ENCODE measurements around the gene BTBD2.

BTBD2 gene

DNA sequence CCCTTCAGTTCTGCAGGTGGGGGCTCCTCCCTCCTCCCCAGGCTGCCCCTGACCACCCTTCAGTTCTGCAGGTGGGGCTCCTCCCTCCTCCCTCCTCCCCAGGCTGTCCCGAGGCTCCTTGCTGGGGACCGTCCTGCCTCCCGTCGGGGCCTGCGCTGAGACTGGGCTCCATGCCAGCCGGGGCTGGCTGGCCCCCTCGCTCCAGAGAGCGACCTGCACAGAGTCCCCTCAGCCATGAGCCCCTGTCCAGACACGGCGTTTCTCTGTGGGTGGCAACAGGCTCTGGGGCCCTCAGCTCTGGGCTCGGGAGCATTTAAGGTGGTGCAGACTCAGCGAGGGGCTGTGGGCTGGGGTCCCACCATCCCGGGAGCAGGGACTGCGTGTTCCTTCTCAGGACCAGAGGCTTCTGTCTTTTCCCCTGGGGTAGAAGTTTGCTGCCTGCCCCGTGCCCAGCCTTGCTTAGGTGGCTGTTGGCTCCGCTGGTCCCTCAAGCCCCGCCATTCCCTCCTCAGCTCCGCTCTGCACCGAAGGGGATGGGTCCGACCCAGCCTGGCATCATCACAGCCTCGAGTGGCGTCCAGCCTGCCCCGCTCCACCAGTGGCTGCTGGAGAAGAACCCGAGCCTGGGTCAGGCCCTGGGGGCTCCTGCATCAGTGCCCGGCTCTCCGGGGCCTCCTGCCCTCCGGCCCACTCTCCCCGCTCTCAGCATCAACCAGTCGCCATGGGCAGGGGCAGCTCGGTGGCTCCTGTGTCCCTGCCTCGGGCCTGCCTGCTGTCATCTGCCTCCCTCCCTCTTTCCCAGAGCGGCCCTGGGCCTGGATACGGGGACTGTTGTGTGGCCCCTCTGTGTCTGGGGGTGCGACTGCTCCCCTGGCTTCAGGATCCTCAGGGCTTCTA lies 47.0 kb downstream of the BTBD2 start:
- no peak overlapping the region for H3K27ac ChIP-seq
- TF ChIP-seq, protein P1, sequence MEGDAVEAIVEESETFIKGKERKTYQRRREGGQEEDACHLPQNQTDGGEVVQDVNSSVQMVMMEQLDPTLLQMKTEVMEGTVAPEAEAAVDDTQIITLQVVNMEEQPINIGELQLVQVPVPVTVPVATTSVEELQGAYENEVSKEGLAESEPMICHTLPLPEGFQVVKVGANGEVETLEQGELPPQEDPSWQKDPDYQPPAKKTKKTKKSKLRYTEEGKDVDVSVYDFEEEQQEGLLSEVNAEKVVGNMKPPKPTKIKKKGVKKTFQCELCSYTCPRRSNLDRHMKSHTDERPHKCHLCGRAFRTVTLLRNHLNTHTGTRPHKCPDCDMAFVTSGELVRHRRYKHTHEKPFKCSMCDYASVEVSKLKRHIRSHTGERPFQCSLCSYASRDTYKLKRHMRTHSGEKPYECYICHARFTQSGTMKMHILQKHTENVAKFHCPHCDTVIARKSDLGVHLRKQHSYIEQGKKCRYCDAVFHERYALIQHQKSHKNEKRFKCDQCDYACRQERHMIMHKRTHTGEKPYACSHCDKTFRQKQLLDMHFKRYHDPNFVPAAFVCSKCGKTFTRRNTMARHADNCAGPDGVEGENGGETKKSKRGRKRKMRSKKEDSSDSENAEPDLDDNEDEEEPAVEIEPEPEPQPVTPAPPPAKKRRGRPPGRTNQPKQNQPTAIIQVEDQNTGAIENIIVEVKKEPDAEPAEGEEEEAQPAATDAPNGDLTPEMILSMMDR (IDR thresholded peaks at IDR 0.05): no peak
- H3K27me3 ChIP-seq: no peaks in the 10 kb centered on the region
- H3K4me3 ChIP-seq (ENCODE audit: low read depth in 1 of 2, low read length in 1 of 2): no peak overlapping the region
- H3K9me3 ChIP-seq: no peaks in the 10 kb centered on the region
- H3K36me3 ChIP-seq: peaks cover 45% of the 10 kb centered on the region
- no peaks in the 10 kb centered on the region for H3K4me1 ChIP-seq (ENCODE audit: control insufficient read depth in 1 of 2, insufficient read depth in 1 of 2, low read depth in 1 of 2, low read length in 1 of 2)

DNA sequence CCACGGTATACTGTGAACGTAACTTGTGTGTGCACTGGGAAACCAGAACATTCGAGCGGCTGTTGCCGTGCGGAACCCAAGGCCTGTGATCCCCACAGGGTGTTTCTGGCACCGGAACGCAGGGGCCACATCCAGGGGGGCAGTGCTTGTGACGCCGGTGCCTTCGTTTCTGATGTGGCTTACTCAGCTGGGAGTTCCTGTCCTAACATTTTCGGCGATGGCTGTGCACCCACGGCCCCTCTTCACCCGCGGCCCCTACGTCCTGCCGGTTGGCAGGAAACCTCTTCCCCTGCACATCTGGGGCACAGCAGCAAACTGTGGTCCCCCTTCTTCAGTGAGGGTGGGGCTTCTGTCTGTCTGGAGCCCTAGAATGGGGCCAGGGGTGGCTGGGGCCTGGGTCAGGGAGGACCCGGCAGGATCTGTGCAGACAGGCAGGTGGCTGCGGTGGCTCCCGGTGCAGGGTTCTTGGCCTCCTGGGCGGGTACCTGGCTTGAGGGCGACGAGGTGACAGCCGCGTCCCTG lies 48.4 kb downstream of the BTBD2 start:
- TF ChIP-seq, protein P1 (IDR thresholded peaks at IDR 0.05): no peak
- no peak overlapping the region for H3K4me3 ChIP-seq (ENCODE audit: low read depth in 1 of 2, low read length in 1 of 2)
- H3K27me3 ChIP-seq: no peaks in the 10 kb centered on the region
- no peaks in the 10 kb centered on the region for H3K9me3 ChIP-seq
- H3K4me1 ChIP-seq (ENCODE audit: control insufficient read depth in 1 of 2, insufficient read depth in 1 of 2, low read depth in 1 of 2, low read length in 1 of 2): no peaks in the 10 kb centered on the region
- peaks cover 51% of the 10 kb centered on the region for H3K36me3 ChIP-seq
- no peak overlapping the region for H3K27ac ChIP-seq

DNA sequence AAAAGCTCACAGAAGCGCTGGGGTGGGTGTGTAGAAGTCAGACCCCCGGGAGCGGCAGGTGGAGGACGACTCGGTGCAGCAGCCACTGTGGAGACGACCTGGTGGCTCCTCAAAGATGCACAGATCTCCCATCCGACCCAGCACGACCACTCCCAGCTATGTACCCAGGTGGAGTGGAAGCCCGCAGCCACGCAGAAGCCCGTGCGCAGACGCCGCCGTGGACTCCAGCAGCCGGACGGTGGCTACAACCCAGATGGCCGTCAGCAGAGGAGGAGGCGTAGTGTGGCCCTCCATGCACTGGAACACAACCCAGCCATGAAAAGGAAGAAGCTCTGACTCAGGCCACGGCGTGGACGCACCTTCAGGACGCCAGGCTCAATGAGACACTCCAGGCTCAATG lies 52.8 kb downstream of the BTBD2 start:
- no peaks in the 10 kb centered on the region for H3K4me1 ChIP-seq (ENCODE audit: control insufficient read depth in 1 of 2, insufficient read depth in 1 of 2, low read depth in 1 of 2, low read length in 1 of 2)
- H3K27ac ChIP-seq: no peak overlapping the region
- H3K36me3 ChIP-seq: peaks cover 37% of the 10 kb centered on the region
- H3K4me3 ChIP-seq (ENCODE audit: low read depth in 1 of 2, low read length in 1 of 2): no peak overlapping the region
- H3K9me3 ChIP-seq: no peaks in the 10 kb centered on the region
- TF ChIP-seq, protein P1 (IDR thresholded peaks at IDR 0.05): no peak
- no peaks in the 10 kb centered on the region for H3K27me3 ChIP-seq

DNA sequence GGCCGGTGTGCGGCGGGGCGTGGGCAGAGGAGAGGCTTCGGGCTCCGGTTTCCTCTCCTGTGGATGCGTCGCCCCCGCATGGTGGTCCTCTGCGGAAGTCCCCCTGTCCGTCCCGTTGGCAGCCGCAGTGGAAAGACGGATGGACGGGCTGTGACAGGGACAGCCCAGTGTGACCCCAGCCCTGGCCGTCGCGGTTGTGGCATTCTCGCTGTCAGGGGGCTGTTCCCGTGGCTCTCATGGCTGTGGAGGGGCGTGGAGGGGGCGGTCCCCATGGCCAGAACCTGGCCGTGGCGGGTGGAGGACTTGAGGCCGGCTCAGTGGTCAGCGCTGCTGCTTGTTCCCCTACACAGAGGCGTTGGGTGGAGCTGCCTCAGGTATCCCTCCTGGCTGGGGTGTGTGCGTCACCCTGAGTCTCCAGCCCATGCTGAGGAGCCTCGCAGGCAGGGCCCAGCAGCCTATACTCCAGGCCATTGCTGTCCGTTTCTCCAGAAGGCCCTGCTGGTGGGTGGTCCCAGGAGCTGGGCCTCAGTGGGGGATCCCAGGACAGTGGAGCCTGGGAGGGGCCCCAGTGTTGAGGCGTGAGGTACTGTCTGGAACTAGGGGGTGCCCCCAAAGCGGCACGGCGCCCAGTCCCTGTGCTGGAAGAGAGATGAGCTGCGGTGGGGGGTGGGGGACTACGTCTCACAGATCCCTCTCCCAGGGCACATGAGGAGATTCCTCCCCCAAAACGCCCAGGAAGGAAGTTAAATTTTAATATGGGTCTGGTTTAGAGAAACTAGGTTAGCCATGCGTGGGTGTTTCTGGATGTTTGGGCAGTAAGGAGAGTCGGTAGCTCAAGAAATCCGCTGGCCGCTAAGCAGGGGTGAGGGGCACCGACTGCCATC lies 54.3 kb downstream of the BTBD2 start:
- TF ChIP-seq, protein P1 (IDR thresholded peaks at IDR 0.05): no peak
- no peaks in the 10 kb centered on the region for H3K9me3 ChIP-seq
- no peak overlapping the region for H3K4me3 ChIP-seq (ENCODE audit: low read depth in 1 of 2, low read length in 1 of 2)
- no peaks in the 10 kb centered on the region for H3K4me1 ChIP-seq (ENCODE audit: control insufficient read depth in 1 of 2, insufficient read depth in 1 of 2, low read depth in 1 of 2, low read length in 1 of 2)
- no peaks in the 10 kb centered on the region for H3K27me3 ChIP-seq
- H3K36me3 ChIP-seq: peaks cover 35% of the 10 kb centered on the region
- no peak overlapping the region for H3K27ac ChIP-seq

DNA sequence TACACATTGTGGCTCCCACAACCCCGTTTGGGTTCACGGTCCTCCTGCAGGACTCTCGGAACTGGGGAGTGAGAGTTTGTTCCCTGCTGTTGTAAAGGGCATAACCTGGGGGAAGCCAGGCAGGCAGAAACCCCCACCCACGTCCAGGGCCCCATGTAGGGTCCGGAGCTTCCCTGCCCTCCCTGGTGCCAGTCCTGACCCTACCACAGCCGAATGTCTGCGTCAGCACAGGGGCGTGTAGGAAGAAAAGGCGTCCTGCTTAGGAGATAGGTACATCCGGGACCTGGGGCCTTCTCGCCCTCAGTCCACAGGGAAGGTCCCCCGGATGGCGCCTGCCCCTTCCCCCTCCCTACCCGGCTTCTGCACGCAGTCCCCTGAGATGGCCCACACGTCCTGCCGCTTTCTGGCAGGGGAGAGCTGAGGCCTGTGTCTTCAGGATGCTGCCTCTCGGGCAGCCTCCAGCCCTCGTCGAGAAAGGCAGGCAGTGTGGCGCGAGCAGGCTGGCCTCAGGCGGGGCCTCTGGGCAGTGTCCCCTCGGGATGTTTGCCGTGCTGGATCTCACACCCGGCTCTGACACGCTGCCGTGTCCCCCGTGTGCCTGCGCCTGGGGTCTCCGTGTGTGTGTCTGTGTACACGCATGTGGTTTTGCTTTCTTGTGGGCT lies 55.5 kb downstream of the BTBD2 start:
- Histone ChIP-seq H3K9me3 (no peaks in the 10 kb centered on the region), H3K36me3 (peaks cover 34% of the 10 kb centered on the region), H3K27ac (no peak overlapping the region), H3K4me3 (ENCODE audit: low read depth in 1 of 2, low read length in 1 of 2) (no peak overlapping the region), H3K27me3 (no peaks in the 10 kb centered on the region), H3K4me1 (ENCODE audit: control insufficient read depth in 1 of 2, insufficient read depth in 1 of 2, low read depth in 1 of 2, low read length in 1 of 2) (no peaks in the 10 kb centered on the region)
- TF ChIP-seq, protein P1 (IDR thresholded peaks at IDR 0.05): no peak

Measured in neutrophil (primary cell).